OCI-LY3 (cell line): ENCODE data around the gene KCNC3.

Source experiments
- CTCF ChIP-seq: fragments of 200-600, 300-600 bp; sonication (generic); IDR thresholded peaks from 2 replicates; pipeline ENCODE4 v1.5.1; 2014; ENCODE audit warnings: antibody characterized with exemption, low read length, low read depth
- EZH2phosphoT487 ChIP-seq: fragments of 200-600 bp; shearing (Covaris generic); IDR thresholded peaks from 2 replicates; pipeline ENCODE4 v1.6.1; 2018; ENCODE audit warnings: antibody characterized with exemption, mixed run types, low read depth

GRCh38 chr19:50328873-50329145 is 368 bp downstream of the KCNC3 start:
- no peak for TF ChIP-seq CTCF
- TF ChIP-seq EZH2phosphoT487, result no peak
